ENCODE measurements around the gene SLC45A2.
A peak's percentile ranks its signal among the peaks of the same experiment; 100 is the strongest.
"Not testable (repeated sequence)": the region's sequence is repeated elsewhere in the genome, so short reads cannot be mapped to it uniquely, and the experiment has no call there.

Gene SLC45A2

DNA sequence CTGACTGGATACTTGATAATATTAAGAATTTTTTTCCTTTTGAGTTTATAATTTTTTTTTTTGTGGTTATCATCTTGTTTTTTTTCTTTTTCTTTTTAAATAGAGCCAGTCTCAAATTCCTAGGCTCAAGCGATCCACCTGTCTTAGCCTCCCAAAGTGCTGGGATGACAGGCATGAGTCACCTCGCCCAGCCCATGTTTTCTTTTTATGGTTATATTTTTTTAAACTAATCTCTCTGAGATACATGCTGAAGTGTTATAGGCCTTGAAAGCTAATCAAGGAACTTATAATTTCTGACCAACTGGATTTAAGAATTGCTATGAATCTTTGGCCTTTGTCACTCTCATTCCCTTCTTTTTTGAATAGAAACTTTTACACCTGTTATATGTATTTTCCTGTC is 30.1 kb upstream of the SLC45A2 start:
- peaks cover 11% of the 10 kb centered on the region for H3K27me3 Mint-ChIP-seq
- no peak for DNase-seq
- peaks cover 5% of the 10 kb centered on the region for H3K36me3 Mint-ChIP-seq
- peaks cover 2% of the 10 kb centered on the region for H3K9me3 Mint-ChIP-seq
- H3K27ac Mint-ChIP-seq, result no peak overlapping the region
- H3K4me3 Mint-ChIP-seq, result no peak overlapping the region
- CTCF ChIA-PET, result no interaction called here
- peaks cover under 1% of the 10 kb centered on the region for H3K4me1 Mint-ChIP-seq

DNA sequence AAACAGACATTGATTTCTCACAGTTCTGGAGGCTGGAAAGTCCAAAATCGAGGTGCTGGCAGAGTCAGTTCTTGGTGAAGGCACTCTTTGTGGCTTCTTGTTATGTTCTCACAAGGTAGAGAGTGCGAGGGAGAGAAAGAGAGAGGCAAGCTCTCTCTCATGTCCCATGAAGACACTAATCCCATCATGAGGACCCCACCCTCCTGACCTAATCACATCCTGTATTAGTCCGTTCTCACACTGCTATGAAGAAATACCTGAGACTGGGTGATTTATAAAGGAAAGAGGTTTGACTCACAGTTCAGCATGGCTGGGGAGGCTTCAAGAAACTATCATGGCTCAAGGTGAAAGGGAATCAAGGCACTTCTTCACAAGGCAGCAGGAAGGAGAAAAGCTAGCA is 29.1 kb upstream of the SLC45A2 start:
- CTCF ChIA-PET, result interaction anchor here (0.9 to 1.1 kb wide), 2 partner anchors 12 to 18 kb away, joined by 3 read pairs; no protein-coding TSS in a partner anchor
- H3K4me1 Mint-ChIP-seq, result peaks cover 11% of the 10 kb centered on the region

DNA sequence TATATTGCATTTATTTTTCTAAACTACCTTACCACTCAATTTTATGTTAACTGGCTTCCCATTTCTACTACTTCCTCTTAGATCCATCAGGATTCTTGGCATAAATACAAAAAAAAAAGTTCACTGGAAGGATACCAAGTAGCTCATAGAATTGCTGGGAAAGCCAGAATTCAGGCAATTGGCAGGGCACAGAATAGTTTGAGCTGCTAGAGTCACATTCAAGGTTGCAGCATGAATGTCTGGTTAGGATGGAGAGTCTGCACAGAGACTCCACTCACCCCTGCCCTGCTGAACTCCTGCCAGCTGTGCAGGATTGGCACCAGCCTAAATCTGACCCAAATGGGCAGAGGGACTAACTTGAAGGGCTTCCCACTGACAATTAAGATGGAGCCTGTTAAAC is 28.3 kb upstream of the SLC45A2 start:
- Mint-ChIP-seq H3K4me3 (no peak overlapping the region), H3K36me3 (no peaks in the 10 kb centered on the region), H3K27me3 (peaks cover 11% of the 10 kb centered on the region), H3K4me1 (peaks cover 14% of the 10 kb centered on the region), H3K9me3 (peaks cover 2% of the 10 kb centered on the region), H3K27ac (no peak overlapping the region)
- no peak for DNase-seq
- CTCF ChIA-PET, result interaction anchor here (1.1 kb wide), 1 partner anchor 11 kb away, joined by 3 read pairs; no protein-coding TSS in a partner anchor

More for the DNA sequence above, 29.1 kb upstream of the SLC45A2 start:
- no peak overlapping the region for H3K27ac Mint-ChIP-seq
- H3K27me3 Mint-ChIP-seq, result peaks cover 11% of the 10 kb centered on the region
- DNase-seq, result no peak
- H3K36me3 Mint-ChIP-seq, result no peaks in the 10 kb centered on the region
- H3K9me3 Mint-ChIP-seq, result peaks cover 2% of the 10 kb centered on the region
- H3K4me3 Mint-ChIP-seq, result no peak overlapping the region

DNA sequence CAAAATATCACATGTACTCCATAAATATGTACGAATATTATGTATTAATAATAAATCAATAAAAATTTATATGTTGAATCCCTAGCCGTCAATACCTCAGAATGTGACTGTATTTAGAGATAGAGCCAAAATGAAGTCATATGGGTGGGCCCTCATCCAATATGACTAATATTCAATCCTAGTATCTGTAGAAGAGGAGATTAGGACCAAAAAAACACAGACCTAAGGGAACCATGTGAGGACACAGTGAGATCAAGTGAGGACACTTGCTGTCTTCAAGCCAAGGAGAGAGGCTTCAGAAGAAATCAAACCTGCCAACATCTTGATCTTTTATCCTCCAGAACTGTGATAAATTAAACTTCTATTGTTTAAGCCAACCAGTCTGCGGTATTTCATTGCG is 27.0 kb upstream of the SLC45A2 start:
- DNase-seq, result no peak
- CTCF ChIA-PET, result no interaction called here
- H3K27me3 Mint-ChIP-seq, result peaks cover 11% of the 10 kb centered on the region
- H3K9me3 Mint-ChIP-seq, result peaks cover 2% of the 10 kb centered on the region
- H3K4me1 Mint-ChIP-seq, result peaks cover 22% of the 10 kb centered on the region
- no peak overlapping the region for H3K4me3 Mint-ChIP-seq
- H3K36me3 Mint-ChIP-seq, result no peaks in the 10 kb centered on the region
- no peak overlapping the region for H3K27ac Mint-ChIP-seq

DNA sequence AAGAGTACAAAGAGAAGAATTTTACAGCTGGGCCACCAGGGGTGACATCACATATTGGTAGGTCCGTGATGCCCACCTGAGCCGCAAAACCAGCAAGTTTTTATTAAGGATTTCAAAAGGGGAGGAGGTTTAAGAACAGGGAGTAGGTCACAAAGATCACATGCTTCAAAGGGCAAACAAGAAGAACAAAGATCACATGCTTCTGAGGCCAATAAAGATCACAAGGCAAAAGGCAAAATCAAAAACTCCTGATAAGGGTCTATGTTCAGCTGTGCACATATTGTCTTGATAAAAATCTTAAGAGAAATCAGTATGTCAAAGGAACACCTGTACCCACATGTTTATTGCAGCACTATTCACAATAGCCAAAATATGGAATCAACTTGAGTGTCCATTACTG is 25.7 kb upstream of the SLC45A2 start:
- H3K4me3 Mint-ChIP-seq, CTCF ChIA-PET, H3K9me3 Mint-ChIP-seq, H3K27ac Mint-ChIP-seq, H3K36me3 Mint-ChIP-seq, DNase-seq: not testable (repeated sequence)
- Mint-ChIP-seq H3K27me3 (peaks cover 11% of the 10 kb centered on the region), H3K4me1 (peaks cover 24% of the 10 kb centered on the region)

DNA sequence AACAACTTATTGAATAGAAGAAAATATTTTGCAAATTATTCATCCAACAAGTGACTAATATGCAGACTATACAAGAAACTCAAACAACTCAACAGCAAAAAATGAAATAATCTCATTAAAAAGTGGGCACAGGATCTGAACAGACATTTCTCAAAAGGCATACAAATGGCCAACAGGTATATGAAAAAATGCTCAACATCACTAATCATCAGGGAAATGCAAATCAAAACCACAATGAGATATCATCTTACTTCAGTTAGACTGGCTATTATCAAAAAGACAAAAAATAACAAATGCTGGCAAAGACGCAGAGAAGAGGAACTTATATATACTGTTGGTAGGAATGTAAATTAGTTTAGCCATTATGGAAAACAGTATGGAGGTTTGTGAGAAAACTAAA is 25.1 kb upstream of the SLC45A2 start:
- CTCF ChIA-PET, result no interaction called here
- H3K27ac Mint-ChIP-seq, result no peak overlapping the region
- no peak overlapping the region for H3K4me3 Mint-ChIP-seq
- DNase-seq, result no peak
- H3K36me3 Mint-ChIP-seq, result no peaks in the 10 kb centered on the region
- H3K27me3 Mint-ChIP-seq, result peaks cover 11% of the 10 kb centered on the region
- H3K4me1 Mint-ChIP-seq, result peaks cover 24% of the 10 kb centered on the region
- H3K9me3 Mint-ChIP-seq, result peaks cover 2% of the 10 kb centered on the region

DNA sequence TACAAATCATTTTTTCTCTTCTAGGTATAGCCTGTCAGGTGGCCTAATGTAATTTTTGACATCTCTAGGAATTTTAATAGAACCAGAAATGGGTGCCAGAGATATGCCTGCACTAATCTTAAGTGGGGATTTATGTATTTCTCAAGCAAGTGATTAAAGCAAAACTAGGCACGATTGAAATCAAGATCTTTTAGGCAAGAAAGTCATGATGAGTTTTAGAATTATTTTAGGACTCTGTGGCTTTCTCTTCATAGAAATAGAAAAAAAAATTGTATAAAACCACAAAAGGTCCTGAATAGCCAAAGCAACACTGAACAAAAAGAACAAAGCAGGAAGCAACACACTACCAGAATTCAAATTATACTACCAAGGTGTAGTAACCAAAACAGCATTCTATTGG is 24.3 kb upstream of the SLC45A2 start:
- H3K27me3 Mint-ChIP-seq, result peaks cover 10% of the 10 kb centered on the region
- H3K4me1 Mint-ChIP-seq, result peaks cover 24% of the 10 kb centered on the region
- no peak for DNase-seq
- peaks cover 3% of the 10 kb centered on the region for H3K36me3 Mint-ChIP-seq
- peak overlapping the region; percentile 96 for H3K27ac Mint-ChIP-seq
- CTCF ChIA-PET, result interaction anchor here (1.0 to 1.3 kb wide), 2 partner anchors 11 to 13 kb away, joined by 3 to 4 read pairs; no protein-coding TSS in a partner anchor
- peak overlapping the region; percentile 73 for H3K4me3 Mint-ChIP-seq
- H3K9me3 Mint-ChIP-seq, result peaks cover 2% of the 10 kb centered on the region

DNA sequence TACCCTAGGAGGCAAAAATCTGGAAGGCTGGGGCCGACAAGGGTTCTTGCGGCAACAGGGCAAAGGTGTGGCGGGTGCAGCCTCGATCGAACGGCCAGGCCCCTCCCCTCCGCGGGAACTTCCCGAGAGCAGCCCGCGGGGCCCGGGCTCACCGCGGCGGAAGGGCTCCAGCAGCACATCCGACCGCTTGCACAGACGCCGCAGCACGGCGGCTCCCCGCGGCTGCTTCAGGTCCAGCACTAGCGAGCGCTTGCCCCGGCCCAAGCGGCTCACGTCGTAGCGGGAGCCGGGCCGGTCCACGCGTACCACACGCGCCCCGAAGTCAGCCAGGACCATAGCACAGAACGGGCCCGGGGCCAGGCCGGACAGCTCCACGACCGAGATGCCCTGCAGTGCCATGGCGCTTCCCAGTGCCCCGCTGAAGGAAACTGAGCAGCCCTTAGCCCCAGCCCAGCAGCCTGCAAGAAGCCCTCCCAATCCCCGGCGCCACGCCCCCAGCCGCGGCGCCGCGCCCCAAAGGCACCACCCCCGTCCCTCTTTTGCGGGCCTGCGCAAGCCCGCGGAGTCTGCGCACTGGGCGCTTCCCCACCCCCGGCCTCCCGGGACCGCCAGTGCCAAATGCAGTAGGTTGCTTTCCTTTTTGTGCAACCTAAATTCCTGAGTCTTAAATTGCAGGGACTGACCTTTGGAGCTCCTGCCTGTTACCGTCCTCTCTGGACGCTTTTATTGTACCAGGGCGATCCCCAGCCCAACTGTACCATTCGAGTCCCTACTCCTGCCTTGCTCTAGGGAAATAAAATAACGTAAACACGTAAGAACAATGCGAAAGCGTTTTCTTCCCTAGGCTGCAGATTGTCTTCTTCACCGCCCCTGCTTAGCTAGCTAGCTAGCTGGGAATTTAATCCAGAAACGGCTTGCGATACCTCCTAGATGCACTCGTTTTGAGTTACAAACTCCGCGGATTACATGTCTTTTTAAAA is 23.4 kb upstream of the SLC45A2 start, which contains the start of gene AMACR:
TSS of gene AMACR (minus strand) at position 430 of the 980 bp plus-strand sequence. CDS start at position 399, 31 bp downstream.
- CTCF ChIA-PET, result interaction anchor here (1.0 to 1.3 kb wide), 2 partner anchors 10 to 12 kb away, joined by 3 to 4 read pairs; no protein-coding TSS in a partner anchor
- Mint-ChIP-seq H3K4me3 (peak within 1 kb of the TSS; percentile 73), H3K36me3 (peaks cover 10% of the 10 kb centered on the region), H3K27ac (peak within 1 kb of the TSS; percentile 96), H3K9me3 (no peaks in the 10 kb centered on the region), H3K27me3 (peaks cover 6% of the 10 kb centered on the region), H3K4me1 (peaks cover 24% of the 10 kb centered on the region)
- peak; percentile 88 for DNase-seq

DNA sequence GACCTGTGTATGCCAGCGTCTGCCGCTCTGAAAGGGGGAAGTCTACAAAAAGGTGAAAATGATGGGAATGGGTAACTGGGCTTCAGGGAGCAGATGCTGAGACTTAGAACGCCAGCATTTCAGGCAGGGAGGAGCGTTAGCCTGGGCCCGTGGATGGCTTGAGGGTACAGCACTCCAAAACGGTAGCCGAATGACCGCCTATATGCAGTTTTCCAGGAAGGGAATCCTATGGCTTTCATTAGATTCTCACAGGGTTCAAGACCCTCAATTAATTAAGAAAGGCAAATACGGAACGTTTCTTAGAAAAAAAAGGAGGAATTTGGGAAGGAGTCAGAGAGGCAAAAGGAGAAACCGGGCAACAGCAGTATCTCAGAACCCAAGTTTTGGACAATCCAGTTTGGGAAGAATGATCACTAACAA is 22.7 kb upstream of the SLC45A2 start:
- Mint-ChIP-seq H3K27ac (peak overlapping the region; percentile 96), H3K27me3 (peaks cover 6% of the 10 kb centered on the region), H3K4me1 (peaks cover 24% of the 10 kb centered on the region), H3K4me3 (peak overlapping the region; percentile 73), H3K36me3 (peaks cover 10% of the 10 kb centered on the region), H3K9me3 (no peaks in the 10 kb centered on the region)
- no peak for DNase-seq
- CTCF ChIA-PET, result interaction anchor here (1.3 to 2.0 kb wide), 2 partner anchors 10 kb away, joined by 3 to 7 read pairs; no protein-coding TSS in a partner anchor

DNA sequence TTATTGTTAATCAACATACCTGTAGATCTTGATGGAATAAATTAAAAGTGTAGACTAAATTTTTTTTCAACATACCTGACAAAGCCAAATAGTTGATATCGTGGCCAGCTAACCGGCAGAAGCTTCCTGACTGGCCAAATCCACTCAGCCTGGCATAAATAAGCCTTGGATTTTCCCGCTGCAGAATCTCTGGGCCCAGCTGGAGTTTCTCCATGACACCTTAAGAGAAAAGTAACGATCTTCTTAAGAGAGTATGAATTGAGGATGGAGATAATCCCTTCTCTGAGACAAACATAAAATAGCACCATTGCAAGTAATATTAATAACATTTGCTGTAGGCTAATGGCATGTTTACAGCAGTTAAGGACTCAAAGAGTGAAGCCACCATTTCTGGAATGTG is 21.2 kb upstream of the SLC45A2 start:
- H3K4me1 Mint-ChIP-seq, result peaks cover 24% of the 10 kb centered on the region
- CTCF ChIA-PET, result interaction anchor here (1.2 to 2.0 kb wide), 2 partner anchors 8 to 9 kb away, joined by 4 to 7 read pairs; no protein-coding TSS in a partner anchor
- H3K4me3 Mint-ChIP-seq, result no peak overlapping the region
- peaks cover under 1% of the 10 kb centered on the region for H3K27me3 Mint-ChIP-seq
- H3K27ac Mint-ChIP-seq, result no peak overlapping the region
- H3K9me3 Mint-ChIP-seq, result no peaks in the 10 kb centered on the region
- H3K36me3 Mint-ChIP-seq, result peaks cover 10% of the 10 kb centered on the region
- no peak for DNase-seq

DNA sequence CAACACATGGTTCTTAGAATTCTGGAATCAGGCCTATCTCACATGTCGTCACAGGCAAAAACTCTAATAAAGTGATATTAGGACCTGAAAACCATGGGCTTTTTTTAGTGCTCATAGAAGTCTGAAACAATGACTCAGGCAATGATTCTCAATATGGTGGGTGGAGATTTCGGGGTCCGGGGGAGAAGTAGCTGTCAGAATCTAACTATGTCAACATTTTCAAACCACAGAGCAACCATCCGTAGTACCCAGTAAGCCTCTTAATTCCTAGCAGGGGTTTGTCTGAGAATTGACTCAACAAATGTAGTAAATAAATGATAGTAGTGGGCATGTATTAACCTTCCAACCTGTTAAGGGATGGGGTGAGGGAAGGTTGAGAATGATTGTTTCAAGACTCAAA is 20.7 kb upstream of the SLC45A2 start:
- Mint-ChIP-seq H3K4me3 (no peak overlapping the region), H3K27ac (no peak overlapping the region), H3K36me3 (peaks cover 10% of the 10 kb centered on the region), H3K4me1 (peaks cover 24% of the 10 kb centered on the region), H3K9me3 (no peaks in the 10 kb centered on the region), H3K27me3 (no peaks in the 10 kb centered on the region)
- CTCF ChIA-PET, result interaction anchor here (1.2 to 2.0 kb wide), 2 partner anchors 8 to 9 kb away, joined by 4 to 7 read pairs; no protein-coding TSS in a partner anchor
- DNase-seq, result no peak

DNA sequence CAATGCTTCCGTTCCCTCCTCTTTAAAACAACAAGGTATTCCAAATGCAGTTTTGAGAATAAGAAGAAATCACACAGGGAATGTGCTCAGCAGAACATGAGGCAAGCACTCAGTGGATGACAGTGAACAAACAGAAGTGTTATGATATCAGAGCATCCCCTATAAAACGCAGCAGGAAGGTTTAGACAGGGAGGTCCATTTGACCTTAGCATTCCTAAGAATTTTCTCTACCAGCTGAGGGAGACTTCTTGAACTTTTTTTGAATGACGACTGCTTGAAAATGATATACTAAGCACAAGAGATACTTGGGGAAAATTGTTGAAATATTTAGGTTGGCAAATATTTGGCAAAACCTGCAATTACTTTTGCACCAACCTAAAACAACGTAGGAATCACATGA is 19.4 kb upstream of the SLC45A2 start:
- CTCF ChIA-PET, result no interaction called here
- peaks cover 10% of the 10 kb centered on the region for H3K36me3 Mint-ChIP-seq
- no peaks in the 10 kb centered on the region for H3K9me3 Mint-ChIP-seq
- no peak for DNase-seq
- H3K4me3 Mint-ChIP-seq, result no peak overlapping the region
- H3K27me3 Mint-ChIP-seq, result no peaks in the 10 kb centered on the region
- peaks cover 16% of the 10 kb centered on the region for H3K4me1 Mint-ChIP-seq
- no peak overlapping the region for H3K27ac Mint-ChIP-seq

DNA sequence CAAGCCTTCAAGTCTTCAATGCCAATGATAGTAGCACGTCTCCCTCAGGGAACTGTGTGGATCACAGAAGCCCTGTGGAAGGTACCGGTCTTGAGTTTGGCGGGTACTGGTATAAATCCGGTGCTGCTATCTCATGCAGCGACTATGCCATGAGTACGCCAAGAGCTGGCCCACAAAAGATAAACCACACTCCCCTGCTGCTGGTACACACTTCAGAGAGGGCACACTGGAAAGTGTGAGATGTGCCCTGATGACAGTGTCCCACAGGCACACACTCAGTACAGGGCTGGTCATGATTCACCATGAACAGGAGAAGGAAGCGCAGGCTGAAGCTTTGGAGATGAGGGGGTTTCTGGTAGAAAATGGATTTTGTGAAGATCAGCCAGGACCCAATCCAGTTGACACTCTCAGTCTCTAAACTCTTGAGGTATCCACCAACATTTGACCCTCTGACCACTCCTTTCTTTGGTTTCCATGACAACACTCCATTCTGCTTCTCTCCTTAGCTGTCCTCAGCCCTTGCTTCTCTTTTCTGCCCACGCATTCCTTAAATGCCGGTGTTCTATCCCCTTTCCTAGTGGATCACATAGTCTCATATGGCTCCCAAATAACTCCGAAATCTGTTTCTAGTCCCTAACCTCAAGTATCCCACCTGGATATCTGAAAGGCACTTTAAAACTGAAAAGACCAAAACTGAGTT is 18.3 kb upstream of the SLC45A2 start:
- H3K4me3 Mint-ChIP-seq, result no peak overlapping the region
- CTCF ChIA-PET, result no interaction called here
- no peaks in the 10 kb centered on the region for H3K27me3 Mint-ChIP-seq
- H3K27ac Mint-ChIP-seq, result no peak overlapping the region
- no peak for DNase-seq
- peaks cover 10% of the 10 kb centered on the region for H3K4me1 Mint-ChIP-seq
- no peaks in the 10 kb centered on the region for H3K9me3 Mint-ChIP-seq
- H3K36me3 Mint-ChIP-seq, result peaks cover 12% of the 10 kb centered on the region

DNA sequence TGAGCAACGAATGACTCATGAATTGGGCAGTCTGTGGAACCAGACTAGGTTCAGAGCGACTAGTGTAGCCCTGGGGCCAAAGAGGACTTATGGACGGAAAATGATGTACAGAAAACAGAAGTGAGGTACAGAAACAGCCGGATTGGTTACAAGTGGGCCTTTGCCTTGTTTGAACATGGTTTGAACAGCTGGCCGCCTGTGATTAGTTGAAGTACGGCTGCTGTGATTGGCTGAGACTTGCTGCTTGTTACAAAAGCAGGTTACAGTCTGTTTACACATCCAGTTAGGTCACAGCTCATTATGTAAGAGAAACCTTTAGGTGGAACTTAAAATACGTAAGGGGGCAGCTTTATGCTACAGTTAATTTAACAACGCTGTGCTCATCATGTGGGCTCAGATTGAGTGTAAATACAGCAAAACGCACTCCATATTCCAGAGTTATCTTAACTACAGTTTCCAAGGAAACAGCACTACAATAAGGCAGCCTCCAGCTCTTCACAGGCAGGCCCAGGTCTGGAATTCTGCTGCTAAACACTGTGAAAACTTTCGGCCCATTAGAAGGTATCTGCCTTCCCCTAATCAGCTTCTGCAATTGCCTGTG is 16.8 kb upstream of the SLC45A2 start:
- Mint-ChIP-seq H3K27me3 (no peaks in the 10 kb centered on the region), H3K36me3 (peaks cover 16% of the 10 kb centered on the region), H3K9me3 (no peaks in the 10 kb centered on the region), H3K4me3 (no peak overlapping the region), H3K4me1 (peaks cover 6% of the 10 kb centered on the region), H3K27ac (no peak overlapping the region)
- CTCF ChIA-PET, result interaction anchor here (0.9 kb wide), 1 partner anchor 11 kb away, joined by 3 read pairs; no protein-coding TSS in a partner anchor
- no peak for DNase-seq

Data from activated naive CD4-positive, alpha-beta T cell treated with anti-CD3 and anti-CD28 coated beads, Interleukin-2, amount 10 ng/mL, durations not matched to agents 7 days and 5 days (primary cell).